Measurements from ENCODE around the gene TULP1.
"Not testable (repeated sequence)": the region's sequence is repeated elsewhere in the genome, so short reads cannot be mapped to it uniquely, and the experiment has no call there.

GRCh38 chr6:35535847-35536246 is 23.2 kb upstream of the TULP1 start:
- TF ChIP-seq PATZ1 (CRISPR knock-in tag; IDR thresholded peaks at IDR 0.05); HIC2 (CRISPR knock-in tag; IDR thresholded peaks at IDR 0.05; ENCODE audit: low read depth); TIGD3 (CRISPR knock-in tag; IDR thresholded peaks at IDR 0.05; ENCODE audit: borderline replicate concordance); EP300 (IDR thresholded peaks at IDR 0.05; ENCODE audit: low read depth in 2 of 2, low read length in 2 of 2); EP300 (CRISPR knock-in tag; IDR thresholded peaks at IDR 0.05; ENCODE audit: borderline replicate concordance); REST (IDR thresholded peaks at IDR 0.05; ENCODE audit: borderline replicate concordance in 1 of 2, low read depth in 1 of 2, low read length in 2 of 2); ZNF777 (CRISPR knock-in tag; IDR thresholded peaks at IDR 0.05): not testable (repeated sequence)
